Smooth muscle cell of the coronary artery (primary cell): ENCODE results near the gene ANAPC13. TPM values are rescaled to one million over a fixed set of nuclear protein-coding genes. Genes with fewer than 3 reads are reported as not detected.

ENCODE experiments used
- total RNA-seq: library from RNA; depleted of rRNA; stranded (reverse); fragments of >200 nt; gene quantifications from 2 replicates; pipeline ENCODE4 v1.2.3, GENCODE V29; 2014; ENCODE audit warnings: low replicate concordance

ANAPC13 gene, protein sequence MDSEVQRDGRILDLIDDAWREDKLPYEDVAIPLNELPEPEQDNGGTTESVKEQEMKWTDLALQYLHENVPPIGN
- 63.1 and 92.0 TPM in 2 replicates for total RNA-seq

DNA sequence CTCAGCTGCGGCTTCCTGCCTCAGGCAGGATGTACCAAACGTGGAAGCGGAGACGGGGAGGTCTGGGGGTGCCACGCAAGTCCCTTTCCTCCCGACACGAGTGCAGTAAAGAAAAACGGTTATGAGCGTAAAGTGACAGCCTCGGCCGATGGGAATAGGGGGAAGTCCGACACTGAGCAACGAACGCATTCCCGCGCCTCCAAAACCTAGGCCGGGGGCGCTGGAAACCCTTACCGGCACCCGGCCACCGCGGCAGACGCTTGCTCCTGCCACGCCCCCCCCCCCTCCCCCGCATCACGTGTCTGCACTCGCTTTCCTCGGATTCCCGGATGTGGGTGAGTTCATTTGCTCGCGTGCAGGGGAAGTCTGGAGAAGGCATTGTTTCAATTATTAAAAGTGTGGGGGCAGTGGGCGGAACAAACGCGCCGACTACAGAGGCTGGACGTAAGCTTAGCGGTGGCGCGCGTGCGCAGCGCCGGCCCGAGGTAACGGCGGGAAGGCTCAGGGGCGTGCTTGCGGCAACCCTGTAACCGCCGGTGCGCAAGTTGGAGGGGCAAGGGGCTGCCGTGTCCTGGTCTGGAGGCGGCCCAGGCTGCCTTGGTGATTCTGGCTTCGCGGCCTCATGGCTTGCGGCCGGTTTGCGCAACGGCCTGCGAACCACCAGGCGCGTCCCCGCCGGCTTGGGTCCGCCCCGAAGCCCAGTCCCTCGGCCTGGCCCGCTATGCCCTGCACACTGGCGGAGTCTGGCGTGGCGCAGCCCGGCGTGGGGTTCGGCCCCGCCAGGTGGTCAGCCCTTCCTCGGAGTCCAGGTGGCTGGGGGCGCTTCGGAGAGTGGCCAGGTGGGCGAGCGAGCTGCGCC lies at the start of gene ANAPC13, which contains the start of gene CEP63:
TSS of gene ANAPC13 (minus strand) at position 268 of the 859 bp plus-strand sequence. CDS start 3,081 bp downstream, outside the sequence.
TSS of gene CEP63 (plus strand) at position 340 of the 859 bp plus-strand sequence. CDS start 9,264 bp downstream, outside the sequence.

Other genes starting within 250 kb of the ANAPC13 start
- 60.1 and 80.9 TPM in 2 replicates for gene RYK, start 235.1 kb downstream of the ANAPC13 start, total RNA-seq
- gene AMOTL2, start 111.5 kb downstream of the ANAPC13 start, total RNA-seq: 71.3 and 116 TPM in 2 replicates
- 13.0 and 23.0 TPM in 2 replicates for gene CEP63, start 72 bp upstream of the ANAPC13 start, total RNA-seq
- gene KY, start 165.0 kb upstream of the ANAPC13 start, total RNA-seq: 1.9 and 2.9 TPM in 2 replicates